Stimulated activated CD4-positive, alpha-beta T cell treated with anti-CD3 and anti-CD28 coated beads, Interleukin-1b, Interleukin-23, amount 100 ng/mL, for 24 hours (primary cell): Measurements from ENCODE around the gene GVQW3.
"Not testable (repeated sequence)": the region's sequence is repeated elsewhere in the genome, so short reads cannot be mapped to it uniquely, and the experiment has no call there.

Source experiments
- DNase-seq, 4 experiments: peaks; one replicate each; pipeline ENCODE4 v3.0.0-alpha.2; 2020; ENCODE audit warnings: low read depth in 4 of 4, low spot score in 1 of 4

Gene GVQW3

DNA sequence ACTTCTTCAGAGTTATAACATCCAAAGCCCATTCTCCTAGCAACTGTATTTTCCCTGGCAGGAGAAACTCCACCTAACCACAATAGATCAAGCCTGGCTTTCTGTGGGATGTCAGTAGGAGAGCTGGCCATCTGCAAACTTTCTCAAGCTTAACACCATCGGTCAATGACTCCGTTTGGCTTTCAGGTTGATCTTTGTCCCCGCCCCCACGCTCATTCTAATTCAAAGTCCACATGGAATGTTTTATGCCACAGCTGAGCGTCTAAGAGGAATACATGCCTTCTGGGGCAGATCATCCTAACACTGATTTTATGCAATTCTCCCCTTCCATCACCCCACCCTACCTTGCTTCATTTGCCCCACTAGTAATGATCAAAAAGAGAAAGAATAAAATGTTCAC lies 4.8 kb downstream of the GVQW3 start:
- DNase-seq: no peak

DNA sequence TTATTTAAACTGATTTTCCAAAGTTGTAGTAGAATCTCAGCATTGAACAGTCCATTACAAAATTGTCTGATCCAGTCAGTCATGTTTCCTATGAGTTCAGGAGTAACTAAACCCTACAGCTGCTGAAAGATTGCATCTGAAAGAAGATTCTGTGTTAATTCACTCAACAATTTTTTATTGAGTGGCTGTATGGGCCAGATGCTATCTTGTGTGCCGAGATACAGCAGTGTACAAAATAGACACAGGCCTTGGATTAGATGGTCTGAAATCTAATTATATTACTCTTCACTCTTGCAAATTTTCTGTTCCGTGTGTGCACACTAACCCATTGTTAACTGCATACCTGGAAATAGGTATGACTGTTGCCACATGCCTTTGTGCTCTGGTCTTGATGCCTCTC lies 7.3 kb downstream of the GVQW3 start:
- DNase-seq: no peak

DNA sequence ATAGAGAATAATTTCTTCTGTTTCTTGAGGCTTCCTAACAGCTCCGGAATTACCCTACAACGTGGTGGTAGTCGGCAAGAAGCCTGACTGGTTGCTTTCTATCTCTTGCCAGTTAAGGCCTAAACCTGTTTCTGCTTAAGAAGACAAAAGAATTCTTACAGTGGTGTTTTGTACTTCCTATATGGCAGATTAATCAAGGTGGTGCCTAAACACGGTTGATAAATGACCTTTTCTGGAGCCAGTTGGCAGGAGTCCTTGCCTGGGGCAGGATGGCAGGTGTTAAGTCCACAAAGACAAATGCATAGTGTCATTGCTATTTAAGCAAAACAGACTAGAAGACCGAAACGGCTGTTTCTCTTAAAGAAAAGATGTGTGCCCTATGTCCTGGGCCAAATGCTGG lies 9.9 kb downstream of the GVQW3 start:
- no peak for DNase-seq

DNA sequence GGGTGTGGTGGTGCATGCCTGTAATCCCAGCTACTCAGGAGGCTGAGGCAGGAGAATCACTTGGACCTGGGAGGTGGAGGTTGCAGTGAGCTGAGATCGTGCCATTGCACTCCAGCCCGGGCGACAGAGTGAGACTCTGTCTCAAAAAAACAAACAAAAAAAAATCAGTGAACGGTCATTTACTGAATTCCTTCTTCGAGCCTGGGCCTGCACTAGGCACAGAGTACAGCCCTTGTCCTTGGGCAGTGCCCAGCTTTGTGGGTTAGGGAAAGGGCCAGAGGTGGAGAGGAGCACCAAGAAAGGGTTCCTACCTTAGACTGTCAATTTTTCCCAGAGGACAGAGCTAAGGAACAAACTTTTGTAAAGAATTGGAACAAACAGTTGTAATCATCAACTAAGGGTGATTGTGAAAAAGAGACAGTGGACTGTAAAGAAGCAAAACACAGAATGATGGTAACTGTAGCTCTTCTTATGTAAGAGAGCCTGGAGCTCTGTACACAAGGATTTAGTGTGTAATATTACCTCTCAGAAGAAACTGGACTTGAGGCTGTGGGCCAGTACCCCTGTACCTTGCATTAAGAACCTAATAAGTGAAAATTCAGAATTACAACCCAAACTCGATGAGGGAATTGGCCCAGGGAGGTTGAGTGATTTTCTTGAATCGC lies 10.8 kb downstream of the GVQW3 start:
- DNase-seq: no peak

DNA sequence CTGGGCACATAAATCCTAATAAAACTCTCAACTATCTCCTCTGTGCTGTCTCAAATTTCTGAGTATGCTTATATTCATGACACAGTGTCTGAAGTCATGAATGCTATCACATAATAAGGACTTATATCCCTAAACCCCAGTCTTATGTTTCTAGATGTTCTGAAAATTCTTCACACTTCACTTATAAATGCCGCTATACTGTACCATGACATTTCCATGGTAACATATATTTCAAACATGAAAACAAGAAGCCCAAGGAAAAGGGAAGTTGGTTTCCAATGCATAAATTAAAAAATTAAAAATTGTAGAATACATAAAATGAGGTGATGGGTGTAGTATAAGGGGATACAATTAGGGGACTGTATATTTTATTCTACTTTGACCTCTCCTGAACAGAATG lies 11.7 kb downstream of the GVQW3 start:
- DNase-seq: no peak

DNA sequence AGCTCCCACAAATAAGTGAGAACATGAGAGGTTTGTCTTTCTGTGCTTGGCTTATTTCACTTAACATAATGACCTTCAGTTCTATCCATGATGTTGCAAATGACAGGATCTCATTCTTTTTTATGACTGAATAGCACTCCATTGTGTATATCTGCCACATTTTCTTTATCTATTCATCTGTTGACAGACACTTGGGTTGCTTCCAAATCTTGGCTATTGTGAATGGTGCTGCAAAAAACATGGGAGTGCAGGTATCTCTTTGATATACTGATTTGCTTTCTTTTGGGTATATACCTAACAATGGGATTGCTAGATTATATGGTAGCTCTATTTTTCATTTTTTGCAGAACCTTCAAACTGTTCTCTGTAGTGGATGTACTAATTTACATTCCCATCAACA lies 13.3 kb downstream of the GVQW3 start:
- no peak for DNase-seq

DNA sequence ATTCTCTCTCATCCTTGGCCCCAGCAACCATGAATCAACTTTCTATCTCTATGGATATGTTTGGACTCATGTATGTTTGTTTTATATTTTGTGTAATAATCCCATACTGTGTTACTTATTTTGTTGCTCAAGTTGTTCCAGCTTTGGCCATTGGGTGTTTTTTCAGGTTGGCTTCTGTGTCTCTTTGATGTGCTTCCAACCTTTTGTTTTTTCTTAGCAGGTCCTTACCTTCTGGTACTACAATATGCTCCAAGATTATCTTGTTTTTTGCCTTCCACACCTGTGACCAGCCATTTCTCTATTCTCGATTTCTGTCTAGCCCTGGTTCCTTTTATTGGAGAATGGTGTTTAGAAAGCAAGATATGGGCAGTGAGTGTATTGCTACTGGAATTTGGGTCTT lies 14.2 kb downstream of the GVQW3 start:
- DNase-seq: no peak

DNA sequence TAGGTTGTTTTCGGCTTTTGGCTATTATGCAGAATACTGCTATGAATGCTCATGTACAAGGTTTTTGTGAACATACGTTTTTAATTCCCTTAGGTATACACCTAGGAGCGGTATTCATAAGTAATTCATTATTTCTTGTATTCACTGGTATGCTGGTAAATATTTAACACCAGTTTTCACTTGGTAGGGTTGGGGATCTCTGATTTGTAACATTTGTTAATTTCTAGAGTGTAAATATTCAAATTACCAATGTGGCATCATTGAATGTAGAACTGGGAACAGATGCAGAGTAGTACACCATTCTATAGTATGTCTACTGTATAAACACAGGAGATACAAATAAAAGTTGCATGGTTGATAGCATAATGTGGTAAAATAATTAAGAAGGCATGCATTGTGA lies 16.3 kb downstream of the GVQW3 start:
- DNase-seq: no peak

DNA sequence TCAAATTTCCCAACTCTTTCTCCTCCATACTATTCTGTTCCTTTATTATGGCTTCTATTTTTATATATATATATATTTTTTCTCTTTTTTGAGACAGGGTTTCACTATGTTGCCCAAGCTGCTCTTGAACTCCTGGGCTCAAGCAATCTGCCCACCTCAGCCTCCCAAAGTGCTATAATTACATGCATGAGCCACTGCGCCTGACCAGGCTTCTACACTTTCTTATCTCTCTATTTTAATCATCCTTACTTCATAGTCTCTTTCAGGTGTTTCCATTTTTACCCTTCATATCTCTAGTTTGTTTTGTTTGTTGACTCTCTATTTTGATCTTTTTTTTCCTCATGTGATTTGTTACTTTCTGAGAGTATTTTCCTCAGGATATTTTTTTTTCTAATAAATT lies 19.8 kb downstream of the GVQW3 start:
- no peak for DNase-seq

DNA sequence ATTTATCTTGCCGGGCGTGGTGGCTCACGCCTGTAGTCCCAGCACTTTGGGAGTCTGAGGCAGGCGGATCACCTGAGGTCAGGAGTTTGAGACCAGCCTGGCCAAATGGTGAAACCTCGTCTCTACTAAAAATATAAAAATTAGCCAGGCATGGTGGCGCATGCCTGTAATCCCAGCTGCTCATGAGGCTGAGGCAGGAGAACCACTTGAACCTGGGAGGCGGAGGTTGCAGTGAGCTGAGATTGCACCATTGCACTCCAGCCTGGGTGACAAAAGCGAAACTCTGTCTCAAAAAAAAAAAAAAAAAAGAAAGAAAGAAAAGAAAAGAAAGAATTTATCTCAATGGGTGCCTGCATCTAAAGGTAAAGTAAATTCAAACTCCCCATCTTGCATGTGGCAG lies 20.4 kb downstream of the GVQW3 start:
- DNase-seq: not testable (repeated sequence)

DNA sequence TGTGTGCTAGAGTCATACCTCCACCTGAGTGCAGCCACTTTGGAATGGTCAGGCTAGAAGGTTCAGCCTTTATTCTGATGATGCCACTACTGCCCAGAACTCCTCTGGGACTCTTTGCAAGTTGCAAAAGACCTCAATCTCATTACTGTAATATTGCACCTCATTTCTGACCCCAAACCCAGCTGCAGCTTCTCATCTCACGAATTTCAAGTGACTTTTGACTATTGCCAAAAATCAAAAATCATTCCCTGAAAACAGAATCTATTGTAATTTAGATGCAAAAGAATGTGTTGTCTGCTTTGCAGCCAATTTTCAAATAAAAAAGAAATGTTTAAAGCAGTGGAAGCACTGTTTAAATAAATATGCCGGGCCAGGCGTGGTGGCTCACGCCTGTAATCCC lies 25.2 kb downstream of the GVQW3 start:
- no peak for DNase-seq

DNA sequence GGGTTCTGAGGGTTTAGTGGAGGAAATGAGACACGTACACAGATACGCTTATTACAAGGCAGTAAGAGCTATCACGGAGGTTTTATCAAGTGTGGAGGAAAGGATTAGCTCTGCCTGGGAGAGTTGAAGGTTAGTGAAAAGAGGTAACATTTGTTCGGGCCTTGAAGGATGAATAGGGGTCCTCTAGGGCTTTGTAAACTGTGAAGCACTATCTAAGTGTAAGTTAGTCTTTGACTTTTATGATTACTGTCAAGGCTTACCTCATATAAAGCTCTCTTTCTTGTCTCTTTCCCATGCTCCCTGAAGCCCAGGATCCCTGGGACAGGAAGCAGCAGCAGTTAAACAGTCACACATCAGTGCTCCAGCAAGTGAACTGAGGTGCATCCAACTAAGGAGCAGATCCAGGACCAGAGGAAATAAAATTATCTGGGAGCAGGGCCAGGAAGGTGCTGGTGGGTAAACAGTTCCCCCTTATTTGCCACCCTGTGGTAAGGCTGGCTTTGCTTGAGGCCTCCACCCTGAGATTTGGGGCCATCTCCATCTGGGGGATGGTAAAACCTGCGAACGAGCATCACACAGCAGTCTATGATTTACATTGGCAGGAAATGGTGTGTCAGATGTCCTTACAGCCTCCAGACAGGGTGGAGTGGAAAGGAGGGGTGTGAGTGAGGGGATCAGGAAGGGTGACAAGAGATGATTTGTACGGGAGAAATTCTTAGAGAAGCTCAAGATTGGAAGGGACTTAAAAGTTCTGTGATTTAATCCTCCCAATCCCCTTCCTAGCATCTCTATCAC lies 27.2 kb downstream of the GVQW3 start:
- DNase-seq: no peak

DNA sequence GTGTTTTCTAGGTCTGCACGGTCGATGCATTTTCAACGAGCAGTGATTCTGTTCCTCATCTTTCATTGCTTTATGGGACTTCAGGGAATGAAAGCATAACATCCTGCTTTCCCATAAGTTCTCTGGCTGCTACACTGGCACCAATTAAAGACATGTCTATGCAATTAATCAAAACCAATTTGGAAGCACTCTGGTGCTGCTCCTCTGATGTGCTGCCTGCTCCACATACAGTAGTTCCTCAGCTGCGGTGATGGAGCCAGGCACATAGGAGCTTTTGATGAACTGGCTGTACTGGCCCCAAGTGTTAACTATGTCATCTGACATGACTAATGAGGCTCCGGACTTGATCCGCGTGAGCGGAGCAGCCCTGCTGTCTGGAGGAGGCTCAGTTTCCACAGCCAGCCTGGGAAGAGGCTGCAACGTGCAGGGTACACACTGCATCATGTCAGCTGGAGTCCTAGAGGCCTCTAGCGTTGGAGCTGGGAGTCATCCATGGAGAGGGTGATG lies 29.8 kb downstream of the GVQW3 start:
- DNase-seq: no peak

DNA sequence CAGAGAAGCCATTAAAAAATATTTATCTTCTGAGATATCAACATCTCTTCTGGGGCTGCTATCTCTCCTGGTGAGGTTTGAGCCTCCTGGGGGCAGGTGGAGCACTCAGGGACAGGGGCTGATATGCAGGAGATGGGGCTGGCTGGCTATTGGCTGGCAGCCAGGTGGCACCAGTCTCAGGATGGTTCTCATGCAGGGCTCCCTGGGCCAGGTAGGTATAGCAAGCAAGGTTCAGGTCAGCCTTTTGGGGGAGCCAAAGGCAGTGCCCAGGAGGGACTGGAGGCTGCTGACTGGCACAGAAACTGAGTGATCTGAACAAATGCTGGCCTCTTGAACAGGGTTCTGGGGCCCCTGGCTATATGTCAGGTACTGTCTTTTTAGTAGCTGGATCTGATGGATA lies 34.0 kb downstream of the GVQW3 start:
- DNase-seq: no peak

DNA sequence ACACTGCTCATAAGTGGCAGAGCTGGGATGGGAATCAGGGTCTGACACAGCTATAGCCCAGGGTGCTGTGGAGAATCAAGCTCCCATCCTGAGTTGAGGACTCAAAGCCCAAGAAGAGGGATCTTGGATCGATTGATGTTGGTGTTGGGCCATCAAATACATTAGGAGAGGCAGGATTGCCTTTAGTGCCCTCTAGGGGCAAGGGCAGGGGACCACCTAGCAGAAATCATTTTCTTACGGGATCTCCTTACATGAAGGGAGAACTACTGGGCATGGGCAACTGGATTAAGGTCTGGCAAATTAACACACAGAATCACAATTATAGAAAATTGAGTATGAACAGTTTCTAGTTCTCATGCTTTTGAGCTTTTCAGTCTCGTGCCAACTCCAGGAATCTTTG lies 38.8 kb downstream of the GVQW3 start:
- no peak for DNase-seq

DNA sequence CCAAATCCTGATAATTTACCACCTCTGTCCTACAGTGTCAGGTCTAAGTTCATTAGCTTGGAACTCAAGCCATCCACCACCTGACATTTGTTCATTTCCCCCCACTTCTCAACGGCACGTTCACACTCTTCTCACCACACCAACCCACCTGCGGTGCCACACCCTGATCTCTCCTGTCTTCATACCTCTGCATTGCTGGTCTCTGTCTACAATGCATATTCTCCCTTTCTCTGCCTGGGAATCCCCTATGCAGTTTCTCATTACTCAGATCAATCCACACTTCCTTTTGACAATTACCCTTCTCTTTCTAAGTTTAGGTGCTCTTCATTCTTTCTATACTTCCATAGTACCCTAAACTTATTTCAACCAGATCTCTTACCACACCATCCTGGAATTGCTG lies 43.3 kb downstream of the GVQW3 start:
- DNase-seq: no peak

DNA sequence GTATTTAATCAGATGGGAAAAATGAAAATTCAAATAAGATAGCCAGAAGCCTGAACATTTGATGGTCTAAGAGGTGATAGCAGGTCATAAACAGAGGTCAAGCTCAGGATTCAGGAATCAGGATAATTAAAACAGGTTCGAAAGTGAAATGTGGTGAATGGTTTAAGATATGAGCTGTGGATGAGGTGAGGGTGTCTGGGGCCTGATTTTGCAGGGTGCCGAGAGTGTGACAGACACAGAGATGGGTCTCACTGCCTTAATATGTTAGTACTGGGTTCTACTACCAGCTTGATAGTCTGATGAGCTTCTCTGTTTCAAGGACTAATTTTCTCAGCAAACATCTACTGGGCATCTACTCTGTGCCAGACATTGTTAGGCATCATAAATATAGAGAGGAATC lies 43.8 kb downstream of the GVQW3 start:
- DNase-seq: no peak

DNA sequence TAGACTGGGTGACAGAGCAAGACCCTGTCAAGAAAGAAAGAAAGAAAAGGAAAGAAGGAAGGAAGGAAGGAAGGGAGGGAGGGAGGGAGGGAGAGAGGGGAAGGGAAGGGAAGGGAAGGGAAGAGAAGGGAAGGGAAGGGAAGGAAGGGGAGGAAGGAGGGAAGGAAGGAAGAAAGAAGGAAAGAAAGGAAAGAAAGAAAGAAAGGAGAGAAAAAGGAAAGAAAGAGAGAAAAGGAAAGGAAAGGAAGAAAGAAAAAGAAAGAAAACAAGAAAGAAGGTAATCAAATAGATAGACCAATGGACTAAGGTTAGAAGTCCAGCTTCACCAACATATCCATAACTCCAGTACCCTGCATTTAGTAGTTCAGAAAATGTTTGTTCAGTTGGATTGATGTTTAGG lies 45.5 kb downstream of the GVQW3 start:
- no peak for DNase-seq

DNA sequence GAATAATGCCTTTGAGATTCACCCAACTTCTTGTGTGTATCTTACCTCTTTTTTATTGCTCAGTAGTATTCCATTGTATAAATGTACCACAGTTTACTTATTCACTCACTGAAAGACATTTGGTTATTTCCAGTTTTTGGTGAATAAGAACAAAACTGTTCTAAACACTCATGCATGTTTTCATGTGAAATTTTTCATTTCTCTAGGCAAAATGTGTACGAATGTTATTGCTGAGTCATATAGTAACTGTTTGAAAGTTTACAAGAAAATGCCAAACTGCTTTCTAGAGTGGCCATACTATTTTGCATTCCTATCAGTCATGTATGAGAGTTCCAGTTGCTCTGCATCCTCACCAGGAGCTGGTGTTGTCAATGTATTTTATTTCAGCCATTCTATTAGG lies 54.9 kb downstream of the GVQW3 start:
- no peak for DNase-seq

DNA sequence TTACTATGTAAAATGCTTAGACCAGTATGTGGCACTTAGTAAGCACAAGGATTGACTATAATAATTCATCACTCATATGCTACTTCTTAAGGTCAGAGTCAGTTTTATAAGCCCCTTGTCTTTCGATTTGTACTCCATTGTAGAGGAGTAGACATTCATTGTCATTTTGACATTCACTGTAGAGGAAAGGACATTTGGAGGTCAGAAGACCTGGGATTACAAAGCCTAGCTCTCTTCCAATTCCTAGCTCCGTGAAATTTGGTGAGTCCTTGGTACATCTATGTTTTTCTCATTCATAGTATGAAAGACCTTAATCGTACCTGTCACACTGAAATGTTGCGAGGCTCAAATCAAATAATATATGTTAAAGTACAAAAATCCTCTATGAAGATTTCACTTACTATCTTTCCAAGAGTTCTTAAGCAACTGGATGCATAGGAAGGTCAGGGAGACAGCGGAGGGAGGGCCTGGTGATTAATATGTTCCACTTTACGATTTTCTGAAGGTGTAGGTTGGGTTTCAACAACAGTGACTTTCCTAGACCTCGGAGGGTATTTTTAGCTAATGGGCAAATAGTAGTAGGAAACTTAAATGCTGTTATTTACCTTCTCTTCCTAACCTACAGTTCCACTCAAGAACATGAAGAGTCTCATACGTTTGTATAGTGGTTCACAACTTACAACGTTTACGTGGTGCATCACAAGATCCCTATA lies 62.3 kb downstream of the GVQW3 start:
- DNase-seq: no peak

DNA sequence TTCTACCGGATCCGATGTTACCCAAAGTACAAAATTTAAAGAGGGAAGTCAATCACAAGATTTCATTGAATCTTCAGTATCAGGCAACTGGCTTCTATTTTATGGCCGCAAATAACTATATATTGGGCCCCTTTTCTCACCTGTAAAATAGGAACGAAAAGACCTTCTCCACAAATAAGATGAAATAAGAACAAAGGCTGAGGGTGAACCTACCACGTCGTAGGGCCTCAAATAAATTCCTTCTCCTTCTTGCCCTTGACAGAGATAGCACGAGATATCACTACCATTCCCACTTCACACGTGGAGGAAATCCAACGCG lies 62.9 kb downstream of the GVQW3 start:
- no peak for DNase-seq

DNA sequence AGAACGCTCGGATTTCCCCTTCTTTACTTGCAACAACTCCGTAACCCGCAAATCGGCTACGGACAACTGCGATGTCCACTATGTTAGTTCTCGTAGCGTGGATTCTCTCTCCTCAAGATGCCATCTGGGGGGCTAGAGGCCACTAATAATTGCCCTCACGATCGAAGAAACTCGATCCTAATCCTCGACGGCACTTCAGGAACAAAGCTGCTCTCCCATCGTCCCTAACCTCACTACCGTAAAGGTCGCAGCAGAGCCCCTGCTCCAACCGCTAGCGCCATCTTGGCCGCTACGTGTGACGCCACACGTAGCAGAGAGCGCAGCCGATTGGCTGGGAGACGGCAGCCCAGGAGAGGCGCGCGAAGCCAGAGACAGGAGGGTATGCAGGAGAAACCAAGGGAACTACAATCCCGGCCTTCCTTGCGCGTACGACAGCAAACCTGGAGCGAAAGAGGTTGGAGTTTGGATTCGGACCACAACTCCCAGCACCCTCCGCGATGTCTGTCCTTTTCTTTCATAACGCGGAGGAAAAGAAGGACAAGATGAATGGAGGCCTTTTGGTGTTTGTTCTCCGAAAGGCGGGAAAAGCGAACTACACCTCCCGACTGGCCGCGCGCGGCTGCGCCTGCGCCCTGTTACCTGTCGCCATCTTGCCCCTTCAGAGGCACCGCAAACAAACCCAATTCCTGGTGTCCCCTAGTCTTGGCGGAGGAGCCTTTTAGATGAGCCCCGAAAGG lies 63.4 kb downstream of the GVQW3 start, which contains the start of gene EMSY:
Gene EMSY (plus strand): TSS at position 635 of the 737 bp plus-strand sequence. CDS start 1,921 bp downstream, outside the sequence.
- DNase-seq: peak; percentile 59 to 90 (median 76)
